A549 (cell line): ENCODE measurements around the gene WNK4. TPM values are rescaled to one million over a fixed set of nuclear protein-coding genes. Genes with fewer than 3 reads are reported as not detected.
"Not testable (repeated sequence)": the region's sequence is repeated elsewhere in the genome, so short reads cannot be mapped to it uniquely, and the experiment has no call there.

ENCODE experiments used
- ATAC-seq, 2 experiments: fragments of 200-7000 bp in 1 of 2; fragments of >200 bp in 1 of 2; cut with Nextera tagmentation in 1 of 2; cut with Tn5 transposase in 1 of 2; 3 replicates each; pipeline versions ENCODE4 v1.8.0 to v1.9.1; 2018 to 2020; ENCODE audit warnings: mild to moderate bottlenecking in 1 of 2, moderate library complexity in 1 of 2
- CTCF ChIA-PET: fragments of 300-600 bp; sonication (Branson Sonifier 250); formaldehyde crosslinking; extraction: SDS; loops from one replicate; lab custom pipeline; 2021; ENCODE audit warnings: antibody characterized with exemption, inconsistent platforms; lab: Yijun Ruan, JAX
- POLR2A ChIA-PET: fragments of 350-600 bp; formaldehyde crosslinking; extraction: SDS; loops from one replicate; lab custom pipeline; 2021; ENCODE audit warnings: antibody characterized with exemption, inconsistent platforms; lab: Yijun Ruan, JAX
- DNase-seq, 2 experiments: peaks; one replicate each; pipeline versions ENCODE4 v3.0.0 to v3.0.0-alpha.2; 2011 to 2016; ENCODE audit warnings: low read depth in 1 of 2, low spot score in 1 of 2
- FAIRE-seq: peaks from 2 replicates; lab custom pipeline; 2011; peaks lifted over from hg19 to GRCh38; lab: Jason Lieb, UNC
- H3K27ac ChIP-seq, 2 experiments: fragments of >200 bp; sonication (Bioruptor Twin); formaldehyde crosslinking; 3 replicates each; pipeline ENCODE4 v1.5.1; 2016 to 2017
- H3K4me1 ChIP-seq: fragments of >200 bp; sonication (Bioruptor Twin); formaldehyde crosslinking; 3 replicates; pipeline ENCODE4 v1.6.1; 2016
- H3K4me2 ChIP-seq: fragments of >200 bp; sonication (Bioruptor Twin); formaldehyde crosslinking; 3 replicates; pipeline ENCODE4 v1.6.1; 2016
- H3K4me3 ChIP-seq: fragments of >200 bp; sonication (Bioruptor Twin); formaldehyde crosslinking; 3 replicates; pipeline ENCODE4 v1.5.1; 2016
- H3K9me3 ChIP-seq: fragments of >200 bp; sonication (Bioruptor Twin); formaldehyde crosslinking; 3 replicates; pipeline ENCODE4 v1.6.1; 2016
- CHD2 ChIP-seq: fragments of 150-350 bp; IDR thresholded peaks from 2 replicates; pipeline ENCODE4 v1.6.1; 2014; ENCODE audit warnings: low read length; ENCODE audit not compliant: partially characterized antibody
- HDAC2 ChIP-seq: fragments of 200-600 bp; sonication (generic); IDR thresholded peaks from 2 replicates; pipeline ENCODE4 v1.6.1; 2016
- HEYL ChIP-seq: fragments of 250-450 bp; sonication (Bioruptor Pico); IDR thresholded peaks from 2 replicates; pipeline ENCODE4 v1.8.0; 2021; ENCODE audit warnings: mild to moderate bottlenecking, moderate library complexity
- JUN ChIP-seq, 2 experiments: fragments of >200 bp; sonication (Bioruptor Twin); formaldehyde crosslinking; IDR thresholded peaks; 2 replicates in 1 of 2; 3 replicates in 1 of 2; pipeline ENCODE4 v1.6.1; 2016 to 2017
- MYC ChIP-seq: IDR thresholded peaks from 2 replicates; pipeline ENCODE4 v1.6.1; 2012; ENCODE audit warnings: mild to moderate bottlenecking, inconsistent platforms, low read length, improper control_type of control experiment, borderline replicate concordance
- POLR2A ChIP-seq: IDR thresholded peaks from 2 replicates; pipeline ENCODE4 v1.6.1; 2012; ENCODE audit warnings: mild to moderate bottlenecking, low read length
- POLR2AphosphoS2 ChIP-seq: conservative IDR thresholded peaks from 2 replicates; pipeline ENCODE4 v1.6.1; 2012; ENCODE audit warnings: low read length, improper control_type of control experiment, inconsistent platforms
- ZC3H11A ChIP-seq: fragments of 450-650 bp; IDR thresholded peaks from 2 replicates; pipeline ENCODE4 v1.6.1; 2014; ENCODE audit warnings: antibody characterized with exemption, mild to moderate bottlenecking
- whole genome bisulfite sequencing: methylation state at CpG from one replicate; pipeline ENCODE4 v1.1.6; 2017; ENCODE audit errors: missing lambda C conversion rate; 5-methylcytosine and 5-hydroxymethylcytosine counted together
- polyA plus RNA-seq, 4 experiments: library from polyadenylated mRNA; depleted of rRNA in 3 of 4; stranded (reverse); fragments of >200 nt; fragmentation: RNase III in 1 of 4; extraction: RNeasy Plus Mini Kit Qiagen cat#74134 plus additional on column Dnase treatment in 1 of 4; gene quantifications; 2 replicates in 3 of 4; 3 replicates in 1 of 4; pipeline ENCODE4 v1.2.3, GENCODE V29; 2011 to 2017
- TF ChIP-seq, protein P1 (sequence below): IDR thresholded peaks from 2 replicates; pipeline ENCODE4 v1.6.1; 2012; ENCODE audit warnings: low read depth, borderline replicate concordance
- TF ChIP-seq, protein P2 (sequence below): fragments of 450-650 bp; IDR thresholded peaks from 2 replicates; pipeline ENCODE4 v1.6.1; 2014; ENCODE audit warnings: antibody characterized with exemption
- TF ChIP-seq, protein P3 (sequence below): fragments of >200 bp; sonication (Bioruptor Twin); formaldehyde crosslinking; IDR thresholded peaks from 3 replicates; pipeline ENCODE4 v1.5.1; 2016
- TF ChIP-seq, protein P4 (sequence below): fragments of 150-350 bp; IDR thresholded peaks from 2 replicates; pipeline ENCODE4 v1.6.1; 2014; ENCODE audit warnings: low read depth, mild to moderate bottlenecking, low read length
- TF ChIP-seq, protein P5 (sequence below): IDR thresholded peaks from 2 replicates; pipeline ENCODE4 v1.6.1; 2012

Gene WNK4
- polyA plus RNA-seq, 2 of the 4 experiments (the other 2 are of a cell fraction): 1.1 to 1.5 TPM

DNA sequence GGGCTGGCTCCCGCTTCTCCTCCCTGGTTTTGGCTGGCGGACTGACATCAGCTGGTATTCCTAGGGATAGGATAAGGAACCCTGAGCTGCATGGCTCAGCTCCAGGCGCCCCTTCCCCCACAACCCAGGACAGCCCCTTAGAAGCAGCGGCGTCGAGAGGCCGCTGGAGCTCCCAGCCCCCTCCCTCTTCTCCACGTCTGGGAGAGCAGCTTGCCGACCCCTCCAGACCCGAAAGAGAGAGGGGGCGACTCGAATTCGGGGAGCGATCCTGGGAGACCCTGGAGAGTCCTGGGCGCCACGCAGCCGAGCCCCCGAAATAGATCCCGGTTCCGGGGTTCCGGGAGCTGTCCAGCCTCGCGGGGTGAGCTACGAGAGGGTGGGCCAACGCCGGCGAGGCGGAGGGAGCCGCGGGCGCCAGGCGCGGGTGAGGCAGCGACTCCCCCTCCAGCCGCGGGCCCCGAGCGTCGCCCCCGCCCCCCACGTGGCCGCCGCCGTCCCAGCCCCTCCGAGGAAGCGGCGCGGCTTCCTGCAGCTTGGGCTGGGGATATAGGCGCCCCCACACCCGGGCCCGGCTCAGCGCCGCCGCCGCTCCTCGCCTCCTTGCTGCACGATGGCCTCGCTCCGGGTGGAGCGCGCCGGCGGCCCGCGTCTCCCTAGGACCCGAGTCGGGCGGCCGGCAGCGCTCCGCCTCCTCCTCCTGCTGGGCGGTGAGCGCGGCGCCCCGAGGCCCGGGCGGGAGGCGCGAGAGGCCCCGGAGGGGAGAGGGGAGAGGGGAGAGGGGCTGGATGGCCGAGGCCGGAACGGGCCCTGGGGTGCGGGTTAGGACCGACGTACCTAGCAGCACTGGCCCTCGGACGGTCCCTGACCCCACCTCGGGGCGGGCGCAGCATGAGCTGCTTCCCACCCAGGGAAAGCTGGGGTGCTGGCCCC lies 19.5 kb upstream of the WNK4 start, which contains the start of gene RAMP2 (continued):
- TF ChIP-seq, protein P1, sequence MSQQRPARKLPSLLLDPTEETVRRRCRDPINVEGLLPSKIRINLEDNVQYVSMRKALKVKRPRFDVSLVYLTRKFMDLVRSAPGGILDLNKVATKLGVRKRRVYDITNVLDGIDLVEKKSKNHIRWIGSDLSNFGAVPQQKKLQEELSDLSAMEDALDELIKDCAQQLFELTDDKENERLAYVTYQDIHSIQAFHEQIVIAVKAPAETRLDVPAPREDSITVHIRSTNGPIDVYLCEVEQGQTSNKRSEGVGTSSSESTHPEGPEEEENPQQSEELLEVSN: peak; percentile 13; the same call in 1 of the 2 replicates

DNA sequence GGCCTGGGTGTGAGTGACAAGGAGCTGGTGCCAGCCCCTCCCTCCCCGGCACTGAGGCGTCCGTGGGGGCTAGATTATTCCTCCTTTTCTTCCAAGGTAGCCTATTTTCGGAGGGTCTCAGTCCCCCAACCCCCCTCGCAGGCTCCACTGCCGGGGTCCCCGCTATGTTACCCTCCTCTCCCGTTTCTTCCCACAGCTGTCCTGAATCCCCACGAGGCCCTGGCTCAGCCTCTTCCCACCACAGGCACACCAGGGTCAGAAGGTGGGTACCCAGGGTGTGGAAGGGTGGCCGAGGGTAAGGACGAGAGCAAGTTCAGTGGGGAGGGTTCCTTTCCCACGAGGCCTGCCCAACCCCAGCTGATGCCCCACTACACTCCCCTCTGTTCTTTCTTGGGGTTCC lies 18.8 kb upstream of the WNK4 start:
- no peak for ATAC-seq
- no peak for TF ChIP-seq MYC
- TF ChIP-seq HEYL (CRISPR knock-in tag): no peak
- TF ChIP-seq POLR2A: no peak
- TF ChIP-seq CHD2: no peak
- TF ChIP-seq, protein P2, sequence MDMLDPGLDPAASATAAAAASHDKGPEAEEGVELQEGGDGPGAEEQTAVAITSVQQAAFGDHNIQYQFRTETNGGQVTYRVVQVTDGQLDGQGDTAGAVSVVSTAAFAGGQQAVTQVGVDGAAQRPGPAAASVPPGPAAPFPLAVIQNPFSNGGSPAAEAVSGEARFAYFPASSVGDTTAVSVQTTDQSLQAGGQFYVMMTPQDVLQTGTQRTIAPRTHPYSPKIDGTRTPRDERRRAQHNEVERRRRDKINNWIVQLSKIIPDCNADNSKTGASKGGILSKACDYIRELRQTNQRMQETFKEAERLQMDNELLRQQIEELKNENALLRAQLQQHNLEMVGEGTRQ: no peak
- TF ChIP-seq, all 56 proteins: peak for 0
- no peaks in the 10 kb centered on the region for H3K9me3 ChIP-seq
- peak overlapping the region; percentile 75 to 82; a peak in 5 of 6 replicates for H3K27ac ChIP-seq
- POLR2A ChIA-PET: interaction anchor here (1.4 to 1.7 kb wide), 3 partner anchors 12 to 152 kb away, joined by 4 to 6 read pairs (median 5); partner anchors contain the start of genes BECN1, RETREG3, TUBG1 and VPS25
- H3K4me2 ChIP-seq: peak overlapping the region; percentile 99
- CTCF ChIA-PET: interaction anchor here (0.6 to 7.0 kb wide), 23 partner anchors 8 to 190 kb away, joined by 3 to 114 read pairs (median 4); partner anchors contain the start of genes BECN1, PSMC3IP and VPS25
- FAIRE-seq (no peak), DNase-seq (no peak)
- WGBS: 88% methylated on average over 12 of the region's 12 CpGs
- H3K4me1 ChIP-seq: peaks cover 15% of the 10 kb centered on the region
- peak overlapping the region; percentile 56 for H3K4me3 ChIP-seq

DNA sequence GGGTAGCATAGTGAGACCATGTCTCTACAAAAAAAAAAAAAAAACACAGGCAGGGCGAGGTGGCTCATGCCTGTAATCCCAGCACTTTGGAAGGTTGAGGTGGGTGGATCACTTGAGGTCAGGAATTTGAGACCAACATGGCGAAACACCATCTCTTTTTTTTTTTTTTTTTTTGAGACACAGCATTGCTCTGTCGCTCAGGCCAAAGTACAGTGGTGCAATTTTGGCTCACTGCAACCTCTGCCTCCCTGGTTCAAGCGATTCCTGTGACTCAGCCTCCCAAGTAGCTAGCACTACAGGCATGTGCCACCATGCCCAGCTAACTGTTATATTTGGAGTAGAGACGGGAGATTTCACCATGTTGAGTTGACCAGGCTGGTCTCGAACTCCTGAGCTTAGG lies 14.3 kb upstream of the WNK4 start:
- TF ChIP-seq JUN (IDR thresholded peaks at IDR 0.05) (no peak), HDAC2 (no peak)
- TF ChIP-seq, protein P3, sequence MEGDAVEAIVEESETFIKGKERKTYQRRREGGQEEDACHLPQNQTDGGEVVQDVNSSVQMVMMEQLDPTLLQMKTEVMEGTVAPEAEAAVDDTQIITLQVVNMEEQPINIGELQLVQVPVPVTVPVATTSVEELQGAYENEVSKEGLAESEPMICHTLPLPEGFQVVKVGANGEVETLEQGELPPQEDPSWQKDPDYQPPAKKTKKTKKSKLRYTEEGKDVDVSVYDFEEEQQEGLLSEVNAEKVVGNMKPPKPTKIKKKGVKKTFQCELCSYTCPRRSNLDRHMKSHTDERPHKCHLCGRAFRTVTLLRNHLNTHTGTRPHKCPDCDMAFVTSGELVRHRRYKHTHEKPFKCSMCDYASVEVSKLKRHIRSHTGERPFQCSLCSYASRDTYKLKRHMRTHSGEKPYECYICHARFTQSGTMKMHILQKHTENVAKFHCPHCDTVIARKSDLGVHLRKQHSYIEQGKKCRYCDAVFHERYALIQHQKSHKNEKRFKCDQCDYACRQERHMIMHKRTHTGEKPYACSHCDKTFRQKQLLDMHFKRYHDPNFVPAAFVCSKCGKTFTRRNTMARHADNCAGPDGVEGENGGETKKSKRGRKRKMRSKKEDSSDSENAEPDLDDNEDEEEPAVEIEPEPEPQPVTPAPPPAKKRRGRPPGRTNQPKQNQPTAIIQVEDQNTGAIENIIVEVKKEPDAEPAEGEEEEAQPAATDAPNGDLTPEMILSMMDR: no peak
- TF ChIP-seq, all 56 proteins: peak for 0
- Histone ChIP-seq H3K4me1 (peaks cover 10% of the 10 kb centered on the region), H3K9me3 (no peaks in the 10 kb centered on the region), H3K4me3 (no peak overlapping the region), H3K27ac (no peak overlapping the region), H3K4me2 (no peak overlapping the region)
- ATAC-seq (no peak), DNase-seq (no peak), FAIRE-seq (no peak)
- 74% methylated on average over 6 of the region's 6 CpGs for WGBS
- ChIA-PET CTCF (interaction anchor here (0.6 to 2.2 kb wide), 8 partner anchors 14 to 629 kb away, joined by 3 to 20 read pairs (median 3); partner anchors contain the start of genes BECN1, PSMC3IP and WNK4), POLR2A (no interaction called here)

DNA sequence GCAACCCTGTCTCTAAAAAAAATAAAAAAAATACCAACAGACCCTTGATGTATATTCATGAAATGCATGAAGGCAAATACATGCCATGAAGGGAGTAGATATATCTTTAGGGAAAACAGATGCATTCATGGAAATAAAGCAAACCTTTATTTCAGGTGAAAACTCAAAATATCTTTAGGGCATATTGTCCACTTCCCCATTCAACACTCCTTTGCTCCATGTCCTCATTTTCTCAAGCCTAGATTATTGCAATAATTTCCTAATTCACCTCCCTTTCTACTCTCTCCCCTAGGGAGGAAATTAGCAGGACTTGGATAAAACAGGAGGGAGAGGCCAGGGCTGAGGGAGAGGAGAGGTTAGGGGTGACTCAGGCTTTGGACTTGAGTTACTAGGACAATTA lies 12.9 kb upstream of the WNK4 start:
- CTCF ChIA-PET: interaction anchor here (1.3 to 2.0 kb wide), 3 partner anchors 24 to 189 kb away, joined by 3 to 20 read pairs (median 3); partner anchors contain the start of genes BECN1 and PSMC3IP
- no peak overlapping the region; a peak in 1 of 6 replicates for H3K27ac ChIP-seq
- DNase-seq (no peak), FAIRE-seq (no peak), ATAC-seq (no peak)
- H3K4me2 ChIP-seq: no peak overlapping the region
- peaks cover 6% of the 10 kb centered on the region for H3K4me1 ChIP-seq
- H3K4me3 ChIP-seq: no peak overlapping the region
- POLR2A ChIA-PET: no interaction called here
- no peaks in the 10 kb centered on the region for H3K9me3 ChIP-seq
- TF ChIP-seq ZC3H11A (no peak), POLR2AphosphoS2 (no peak)
- TF ChIP-seq, protein P4, sequence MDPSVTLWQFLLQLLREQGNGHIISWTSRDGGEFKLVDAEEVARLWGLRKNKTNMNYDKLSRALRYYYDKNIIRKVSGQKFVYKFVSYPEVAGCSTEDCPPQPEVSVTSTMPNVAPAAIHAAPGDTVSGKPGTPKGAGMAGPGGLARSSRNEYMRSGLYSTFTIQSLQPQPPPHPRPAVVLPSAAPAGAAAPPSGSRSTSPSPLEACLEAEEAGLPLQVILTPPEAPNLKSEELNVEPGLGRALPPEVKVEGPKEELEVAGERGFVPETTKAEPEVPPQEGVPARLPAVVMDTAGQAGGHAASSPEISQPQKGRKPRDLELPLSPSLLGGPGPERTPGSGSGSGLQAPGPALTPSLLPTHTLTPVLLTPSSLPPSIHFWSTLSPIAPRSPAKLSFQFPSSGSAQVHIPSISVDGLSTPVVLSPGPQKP: no peak
- TF ChIP-seq, protein P5, sequence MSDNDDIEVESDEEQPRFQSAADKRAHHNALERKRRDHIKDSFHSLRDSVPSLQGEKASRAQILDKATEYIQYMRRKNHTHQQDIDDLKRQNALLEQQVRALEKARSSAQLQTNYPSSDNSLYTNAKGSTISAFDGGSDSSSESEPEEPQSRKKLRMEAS: no peak
- TF ChIP-seq, all 56 proteins: peak for 0

DNA sequence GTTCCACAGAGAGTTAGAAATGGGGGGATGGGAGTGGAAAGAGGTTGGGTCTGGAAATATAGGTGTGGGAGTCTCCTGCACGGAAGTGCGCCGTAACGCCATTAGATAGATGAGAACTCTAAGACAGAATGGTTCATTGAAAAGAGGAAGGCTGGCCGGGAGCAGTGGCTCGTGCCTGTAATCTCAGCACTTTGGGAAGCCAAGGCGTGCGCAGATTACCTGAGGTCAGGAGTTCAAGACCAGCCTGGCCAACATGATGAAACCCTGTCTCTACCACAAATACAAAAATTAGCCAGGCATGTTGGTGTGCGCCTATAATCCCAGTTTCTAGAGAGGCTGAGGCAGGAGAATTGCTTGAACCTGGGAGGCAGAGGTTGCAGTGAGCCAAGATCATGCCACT lies 12.4 kb upstream of the WNK4 start:
- DNase-seq, POLR2A ChIA-PET, ATAC-seq, H3K4me3 ChIP-seq, H3K9me3 ChIP-seq, H3K27ac ChIP-seq, FAIRE-seq, H3K4me1 ChIP-seq, H3K4me2 ChIP-seq: not testable (repeated sequence)
- WGBS: 66% methylated on average over 9 of the region's 9 CpGs
- CTCF ChIA-PET: interaction anchor here (1.5 kb wide), 1 partner anchor 48 kb away, joined by 8 read pairs; no protein-coding TSS in a partner anchor

DNA sequence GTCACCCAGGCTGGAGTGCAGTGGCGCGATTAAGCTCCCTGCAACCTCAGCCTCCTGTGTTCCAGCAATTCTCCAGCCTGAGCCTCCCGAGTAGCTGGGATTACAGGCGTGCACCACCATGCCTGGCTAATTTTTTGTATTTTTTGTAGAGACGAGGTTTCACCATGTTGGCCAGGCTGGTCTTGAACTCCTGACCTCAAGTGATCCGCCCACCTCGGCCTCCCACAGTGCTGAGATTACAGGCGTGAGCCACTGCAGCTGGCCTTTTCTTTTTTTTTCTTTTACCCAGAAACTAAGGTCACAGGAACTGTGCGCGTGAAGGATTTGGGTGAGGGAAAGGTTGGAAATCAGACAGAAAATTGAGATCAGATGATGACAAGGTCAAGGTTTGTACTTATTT lies 10.4 kb upstream of the WNK4 start:
- not testable (repeated sequence) for DNase-seq, H3K4me3 ChIP-seq, H3K9me3 ChIP-seq, H3K4me2 ChIP-seq, H3K27ac ChIP-seq, ATAC-seq, FAIRE-seq
- WGBS: 79% methylated on average over 10 of the region's 10 CpGs
- H3K4me1 ChIP-seq: peaks cover 15% of the 10 kb centered on the region
- ChIA-PET CTCF (interaction anchor here (0.6 to 1.5 kb wide), 8 partner anchors 9 to 192 kb away, joined by 3 to 5 read pairs (median 3); partner anchors contain the start of genes PLEKHH3, PSMC3IP and RAMP2), POLR2A (interaction anchor here (0.7 kb wide), 1 partner anchor 43 kb away, joined by 5 read pairs; no protein-coding TSS in a partner anchor)
